HFFc6 (cell line): ENCODE results near the gene RSPO1. TPM values are rescaled to one million over a fixed set of nuclear protein-coding genes. Genes with fewer than 3 reads are reported as not detected.

Experiments
- DNase-seq: peaks from one replicate; pipeline ENCODE4 v3.0.0-alpha.2; 2018
- H3K27ac Mint-ChIP-seq: 2 replicates; pipeline ENCODE4 v1.8.0; 2020; ENCODE audit warnings: mild to moderate bottlenecking, mixed read lengths
- H3K27me3 Mint-ChIP-seq: 2 replicates; pipeline ENCODE4 v1.8.0; 2021; ENCODE audit warnings: mild to moderate bottlenecking, moderate library complexity, mixed read lengths; ENCODE audit not compliant: insufficient read depth
- H3K36me3 Mint-ChIP-seq: 2 replicates; pipeline ENCODE4 v1.8.0; 2021; ENCODE audit warnings: low read depth, mixed read lengths
- H3K4me1 Mint-ChIP-seq: 2 replicates; pipeline ENCODE4 v1.8.0; 2020; ENCODE audit warnings: low read depth, mixed read lengths
- H3K4me3 Mint-ChIP-seq: 2 replicates; pipeline ENCODE4 v1.8.0; 2020; ENCODE audit warnings: mild to moderate bottlenecking, moderate library complexity, mixed read lengths
- H3K9me3 Mint-ChIP-seq: 2 replicates; pipeline ENCODE4 v1.8.0; 2020; ENCODE audit warnings: mild to moderate bottlenecking, mixed read lengths
- total RNA-seq, 6 experiments: library from RNA; stranded (reverse); fragmentation: NEBNext Ultra II Directional; extraction: Animal tissue kit (Norgen Biotek cat#: 25700); gene quantifications; 2 replicates in 1 of 6; 3 replicates in 5 of 6; pipeline ENCODE4 v1.2.3, GENCODE V29; 2021
- TF ChIP-seq, protein P1 (sequence below): fragments of 200-600 bp; sonication (generic); IDR thresholded peaks from 2 replicates; pipeline ENCODE4 v1.5.0; 2021; ENCODE audit warnings: antibody characterized with exemption, mild to moderate bottlenecking

Gene RSPO1
- total RNA-seq, 6 experiments from 2014 or later: not detected

DNA sequence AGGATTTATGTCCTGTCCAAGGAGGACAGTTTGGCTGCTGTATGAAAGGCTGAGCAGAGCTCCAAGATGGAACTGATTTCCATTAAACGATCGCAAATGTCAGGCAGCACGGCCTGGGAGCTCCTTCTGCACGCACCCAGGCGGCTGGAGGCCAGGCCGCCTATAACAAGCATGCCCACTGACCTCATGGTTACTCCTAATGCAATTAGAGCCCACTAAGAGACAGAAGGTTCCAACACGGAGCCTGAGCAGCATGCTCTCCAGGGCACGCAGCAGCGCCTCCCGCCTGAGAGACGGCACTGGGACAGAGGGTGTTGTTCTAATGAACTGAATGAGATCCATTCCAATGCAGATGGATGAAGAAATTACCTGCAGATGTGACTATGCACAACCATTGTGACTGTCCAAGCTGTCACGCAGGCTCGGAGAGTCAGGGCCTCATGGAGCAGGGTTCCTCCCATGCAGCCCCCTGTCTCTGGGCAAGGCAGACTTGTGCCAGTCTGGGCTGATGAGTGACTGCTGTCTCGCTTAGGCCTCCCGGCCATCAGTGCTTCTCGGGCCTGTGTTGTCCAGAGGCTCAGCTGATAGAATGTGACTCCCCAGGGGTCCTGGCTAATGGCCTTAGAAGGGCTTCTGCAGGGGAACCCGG is 32.5 kb upstream of the RSPO1 start:
- DNase-seq: no peak

DNA sequence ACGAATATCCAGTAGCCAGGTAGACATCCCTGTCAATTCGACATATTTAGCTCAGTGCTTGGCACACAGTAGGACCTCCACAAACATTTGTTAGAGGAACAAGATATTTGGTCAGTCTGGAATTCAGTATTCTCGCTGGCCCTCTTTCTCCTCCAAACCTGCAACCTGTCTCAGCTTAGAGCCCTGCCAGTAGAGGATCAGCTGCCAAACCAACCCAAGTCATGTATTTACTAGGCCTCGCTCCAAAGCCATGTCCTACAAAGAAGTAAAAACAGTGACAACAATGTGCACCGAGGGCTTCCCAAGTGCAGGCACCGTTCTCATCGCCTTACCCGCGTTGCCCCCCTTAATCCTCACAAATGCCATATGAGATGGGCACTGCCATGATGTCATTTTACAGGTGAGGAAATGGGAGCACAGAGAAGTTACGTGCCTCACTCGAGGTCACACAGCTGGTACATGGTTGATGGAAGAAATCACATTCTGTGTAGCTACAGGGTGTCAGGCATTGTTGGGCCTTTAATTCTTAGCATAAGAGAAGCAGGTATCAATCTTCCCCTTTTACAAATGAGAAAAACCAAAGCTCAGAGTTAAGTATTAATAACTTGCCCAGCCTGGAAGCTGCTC is 31.7 kb upstream of the RSPO1 start:
- Mint-ChIP-seq H3K4me1 (no peaks in the 10 kb centered on the region), H3K27me3 (peaks cover 31% of the 10 kb centered on the region), H3K4me3 (no peak overlapping the region), H3K9me3 (no peaks in the 10 kb centered on the region), H3K36me3 (no peaks in the 10 kb centered on the region), H3K27ac (no peak overlapping the region)
- TF ChIP-seq, protein P1, sequence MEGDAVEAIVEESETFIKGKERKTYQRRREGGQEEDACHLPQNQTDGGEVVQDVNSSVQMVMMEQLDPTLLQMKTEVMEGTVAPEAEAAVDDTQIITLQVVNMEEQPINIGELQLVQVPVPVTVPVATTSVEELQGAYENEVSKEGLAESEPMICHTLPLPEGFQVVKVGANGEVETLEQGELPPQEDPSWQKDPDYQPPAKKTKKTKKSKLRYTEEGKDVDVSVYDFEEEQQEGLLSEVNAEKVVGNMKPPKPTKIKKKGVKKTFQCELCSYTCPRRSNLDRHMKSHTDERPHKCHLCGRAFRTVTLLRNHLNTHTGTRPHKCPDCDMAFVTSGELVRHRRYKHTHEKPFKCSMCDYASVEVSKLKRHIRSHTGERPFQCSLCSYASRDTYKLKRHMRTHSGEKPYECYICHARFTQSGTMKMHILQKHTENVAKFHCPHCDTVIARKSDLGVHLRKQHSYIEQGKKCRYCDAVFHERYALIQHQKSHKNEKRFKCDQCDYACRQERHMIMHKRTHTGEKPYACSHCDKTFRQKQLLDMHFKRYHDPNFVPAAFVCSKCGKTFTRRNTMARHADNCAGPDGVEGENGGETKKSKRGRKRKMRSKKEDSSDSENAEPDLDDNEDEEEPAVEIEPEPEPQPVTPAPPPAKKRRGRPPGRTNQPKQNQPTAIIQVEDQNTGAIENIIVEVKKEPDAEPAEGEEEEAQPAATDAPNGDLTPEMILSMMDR: no peak
- no peak for DNase-seq

More for the DNA sequence above, 32.5 kb upstream of the RSPO1 start:
- TF ChIP-seq, protein P1: no peak
- Mint-ChIP-seq H3K9me3 (no peaks in the 10 kb centered on the region), H3K36me3 (no peaks in the 10 kb centered on the region), H3K27ac (no peak overlapping the region), H3K27me3 (peaks cover 30% of the 10 kb centered on the region), H3K4me1 (no peaks in the 10 kb centered on the region), H3K4me3 (no peak overlapping the region)

DNA sequence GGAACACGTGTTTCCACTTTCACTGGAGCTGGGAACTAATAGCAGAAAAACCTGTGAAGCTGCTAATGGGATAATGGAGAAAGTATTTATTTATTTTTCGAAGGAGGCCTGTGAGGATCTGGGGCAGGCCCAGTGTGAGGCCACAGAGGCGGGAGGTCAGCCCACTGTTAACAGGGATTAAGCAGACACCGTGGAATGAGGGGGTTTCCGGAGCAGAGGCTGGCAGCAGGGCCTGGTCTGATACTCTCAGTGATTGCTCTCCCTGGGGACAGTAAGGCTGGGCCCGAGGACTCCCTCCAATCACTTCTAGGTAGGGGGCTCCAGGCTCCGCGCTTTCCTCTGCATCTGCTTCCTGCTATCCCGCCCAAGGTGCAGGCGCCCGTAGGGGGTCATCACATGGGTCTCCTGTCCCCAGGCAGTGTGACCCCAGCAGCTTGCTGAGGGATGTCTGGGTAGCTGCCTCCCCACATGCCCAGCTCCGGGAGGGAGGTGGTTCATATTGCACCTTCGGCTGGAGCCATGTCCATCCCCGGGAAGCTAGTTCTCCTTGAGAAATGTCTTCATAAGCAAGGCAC is 28.8 kb upstream of the RSPO1 start:
- Mint-ChIP-seq H3K9me3 (no peaks in the 10 kb centered on the region), H3K27me3 (peaks cover 30% of the 10 kb centered on the region), H3K27ac (no peak overlapping the region), H3K4me3 (no peak overlapping the region), H3K36me3 (no peaks in the 10 kb centered on the region), H3K4me1 (no peaks in the 10 kb centered on the region)
- TF ChIP-seq, protein P1: no peak
- no peak for DNase-seq

DNA sequence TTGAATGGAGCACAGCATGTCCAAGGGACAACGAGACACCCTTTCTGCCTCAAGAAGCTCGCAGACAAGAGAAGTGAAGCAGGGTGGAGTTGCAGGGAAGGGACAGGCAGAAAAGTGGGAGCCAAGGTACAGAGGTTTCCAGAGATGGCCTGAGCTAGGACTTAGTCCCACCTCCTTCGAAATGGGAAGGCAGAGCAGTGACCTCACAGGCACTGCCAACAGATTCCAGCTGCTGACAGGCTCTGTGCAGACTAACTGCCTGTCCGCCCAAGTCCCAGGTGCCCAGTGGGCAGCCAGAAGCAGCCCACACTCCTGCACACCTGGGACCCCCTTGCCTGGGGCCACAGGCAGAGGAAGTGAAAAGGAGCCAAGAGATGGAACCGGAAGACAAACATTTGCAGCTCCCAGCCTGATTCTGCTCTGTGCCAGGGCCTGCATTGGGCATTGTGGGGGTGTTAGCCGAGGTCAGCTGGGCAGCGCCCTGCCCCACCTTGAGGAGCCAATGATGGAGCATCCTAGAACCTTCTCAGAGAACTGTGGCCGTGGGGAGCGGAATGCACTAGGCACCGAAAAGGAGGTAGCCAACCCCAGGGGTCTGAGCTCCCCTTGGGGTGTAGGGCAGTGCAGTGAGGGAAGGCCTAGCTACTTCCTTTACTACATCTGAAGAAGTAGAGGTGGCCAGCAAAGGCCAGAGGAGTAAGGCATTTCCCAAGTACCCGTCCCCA is 27.5 kb upstream of the RSPO1 start:
- H3K27ac Mint-ChIP-seq: no peak overlapping the region
- no peaks in the 10 kb centered on the region for H3K9me3 Mint-ChIP-seq
- no peaks in the 10 kb centered on the region for H3K4me1 Mint-ChIP-seq
- no peak overlapping the region for H3K4me3 Mint-ChIP-seq
- TF ChIP-seq, protein P1: no peak
- no peaks in the 10 kb centered on the region for H3K36me3 Mint-ChIP-seq
- peaks cover 25% of the 10 kb centered on the region for H3K27me3 Mint-ChIP-seq
- DNase-seq: no peak

DNA sequence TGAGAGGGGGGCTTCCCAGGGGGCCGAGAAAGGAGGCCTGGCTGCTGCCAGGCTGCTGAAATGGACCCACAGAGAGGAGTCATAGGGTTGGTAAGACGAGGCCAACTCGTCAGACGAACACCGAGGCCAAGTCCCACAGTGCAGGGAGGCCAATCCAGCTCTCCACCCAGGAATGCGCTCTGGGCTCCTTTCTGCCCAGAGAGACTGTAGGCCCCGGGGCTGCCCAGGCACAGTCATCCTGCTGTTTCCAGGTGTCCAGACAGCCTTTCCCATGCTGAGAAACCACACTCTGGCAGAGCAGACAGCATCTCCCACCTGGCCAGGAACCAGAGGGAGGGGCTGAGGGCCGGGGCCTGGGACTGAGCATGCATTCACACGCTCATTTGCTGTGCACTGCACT is 26.7 kb upstream of the RSPO1 start:
- H3K4me3 Mint-ChIP-seq: no peak overlapping the region
- H3K27me3 Mint-ChIP-seq: peaks cover 27% of the 10 kb centered on the region
- no peaks in the 10 kb centered on the region for H3K4me1 Mint-ChIP-seq
- no peaks in the 10 kb centered on the region for H3K9me3 Mint-ChIP-seq
- no peak overlapping the region for H3K27ac Mint-ChIP-seq
- TF ChIP-seq, protein P1: no peak
- peak; percentile 4 for DNase-seq
- no peaks in the 10 kb centered on the region for H3K36me3 Mint-ChIP-seq
